T-cell (primary cell): ENCODE measurements around the gene SLC15A5. TPM values are rescaled to one million over a fixed set of nuclear protein-coding genes. Genes with fewer than 3 reads are reported as not detected.

ENCODE experiments used
- ATAC-seq, 4 experiments: fragments of 200-7000 bp in 3 of 4; fragments of 150-1000 bp in 1 of 4; cut with Tn5 transposase; replicated peaks in 1 of 4; 1 replicate in 3 of 4; 2 replicates in 1 of 4; pipeline ENCODE4 v1.10.0; 2021; ENCODE audit warnings: moderate library complexity in 3 of 4, mild to moderate bottlenecking in 2 of 4, moderate number of reproducible peaks in 1 of 4
- CTCF ChIA-PET, 2 donors: fragments of 300-600 bp; sonication (Branson Sonifier 250); formaldehyde crosslinking; loops; one replicate each; lab custom pipeline; 2022; ENCODE audit warnings: antibody characterized with exemption in 2 of 2; lab: Charles Lee
- POLR2A ChIA-PET, 2 donors: fragments of 300-600 bp; sonication (Branson Sonifier 250); formaldehyde crosslinking; loops; one replicate each; lab custom pipeline; 2022; ENCODE audit warnings: antibody characterized with exemption in 2 of 2; lab: Charles Lee
- DNase-seq, 35 experiments: peaks; one replicate each; pipeline versions ENCODE4 v3.0.0 to v3.0.0-alpha.2; 2013 to 2023
- H3K27ac ChIP-seq: one replicate; pipeline ENCODE4 v1.5.1; 2013; ENCODE audit warnings: low read length
- H3K27me3 ChIP-seq, 2 experiments: replicated peaks in 1 of 2; 1 replicate in 1 of 2; 2 replicates in 1 of 2; pipeline versions ENCODE4 v1.6.1 to v1.7.0; 2013; ENCODE audit warnings: low read length in 1 of 2, mixed read lengths in 1 of 2; ENCODE audit not compliant: control insufficient read depth in 2 of 2, insufficient read depth in 2 of 2; ENCODE audit errors: extremely low read depth in 1 of 2
- H3K36me3 ChIP-seq, 2 donors: 1 replicate in 1 of 2; 2 replicates in 1 of 2; pipeline versions ENCODE4 v1.6.1 to v1.7.0; 2013; ENCODE audit warnings: low read length in 1 of 2; ENCODE audit not compliant: control insufficient read depth in 2 of 2, insufficient read depth in 1 of 2; ENCODE audit errors: extremely low read depth in 1 of 2
- H3K4me1 ChIP-seq, 2 experiments: 1 replicate in 1 of 2; 2 replicates in 1 of 2; pipeline versions ENCODE4 v1.6.1 to v1.7.0; 2013; ENCODE audit warnings: low read length in 2 of 2, mixed read lengths in 1 of 2; ENCODE audit not compliant: insufficient read depth in 2 of 2, control insufficient read depth in 1 of 2; ENCODE audit errors: extremely low read depth in 1 of 2
- H3K4me3 ChIP-seq, 2 donors: 1 replicate in 1 of 2; 2 replicates in 1 of 2; pipeline versions ENCODE4 v1.5.1 to v1.7.0; 2013; ENCODE audit warnings: mild to moderate bottlenecking in 2 of 2, low read length in 1 of 2, moderate library complexity in 1 of 2; ENCODE audit not compliant: control insufficient read depth in 1 of 2; ENCODE audit errors: extremely low read depth in 1 of 2
- H3K9me3 ChIP-seq: 2 replicates; pipeline ENCODE4 v1.7.0; 2013
- H3K27ac Mint-ChIP-seq, 2 donors: one replicate each; pipeline ENCODE4 v1.8.0; 2020 to 2021; ENCODE audit warnings: mild to moderate bottlenecking in 2 of 2, mixed read lengths in 2 of 2
- H3K27me3 Mint-ChIP-seq, 2 donors: one replicate each; pipeline ENCODE4 v1.8.0; 2021 to 2022; ENCODE audit warnings: mixed read lengths in 2 of 2
- H3K36me3 Mint-ChIP-seq: one replicate; pipeline ENCODE4 v1.8.0; 2021; ENCODE audit warnings: mixed read lengths
- H3K4me1 Mint-ChIP-seq, 3 donors: one replicate each; pipeline ENCODE4 v1.8.0; 2020 to 2022; ENCODE audit warnings: mixed read lengths in 3 of 3, mild to moderate bottlenecking in 1 of 3
- H3K4me3 Mint-ChIP-seq, 3 donors: one replicate each; pipeline ENCODE4 v1.8.0; 2020 to 2022; ENCODE audit warnings: mild to moderate bottlenecking in 3 of 3, mixed read lengths in 3 of 3, moderate library complexity in 3 of 3
- H3K9me3 Mint-ChIP-seq, 3 donors: one replicate each; pipeline ENCODE4 v1.8.0; 2020 to 2022; ENCODE audit warnings: mixed read lengths in 3 of 3
- WGBS: methylation state at CpG from one replicate; pipeline ENCODE4 v1.1.5; 2013; ENCODE audit warnings: missing lambda C conversion rate; ENCODE audit not compliant: insufficient coverage; 5-methylcytosine and 5-hydroxymethylcytosine counted together
- total RNA-seq, 35 experiments: library from RNA in 6 of 35; stranded (reverse) in 6 of 35; fragments of 120-200 nt in 1 of 35; gene quantifications; one replicate each; pipeline versions ENCODE4 v1.2.1 to v1.2.4 and lab custom pipeline; 2013 to 2026

The SLC15A5 gene
- total RNA-seq, 5 donors from 2014 or later (not counting 1 experiment from before 2014, with no cell fraction given): not detected

- no peak overlapping the region for H3K27ac ChIP-seq
- H3K27me3 ChIP-seq: no peaks in the 10 kb centered on the region
- H3K27ac Mint-ChIP-seq: no peak overlapping the region
- no peaks in the 10 kb centered on the region for H3K36me3 Mint-ChIP-seq
- no peaks in the 10 kb centered on the region for H3K4me1 Mint-ChIP-seq
- H3K4me1 ChIP-seq: no peaks in the 10 kb centered on the region
- no peaks in the 10 kb centered on the region for H3K9me3 ChIP-seq
- H3K9me3 Mint-ChIP-seq: peaks cover 4 to 15% (median 8%) of the 10 kb centered on the region in 3 donors
- no peaks in the 10 kb centered on the region for H3K27me3 Mint-ChIP-seq
- DNase-seq (no peak), ATAC-seq (no peak)
- no peak overlapping the region for H3K4me3 Mint-ChIP-seq
- CTCF ChIA-PET: no interaction called here
- no peak overlapping the region for H3K4me3 ChIP-seq
- POLR2A ChIA-PET: no interaction called here
- no peaks in the 10 kb centered on the region for H3K36me3 ChIP-seq
- WGBS: no CpG with 5 or more reads among the region's 2 CpGs
Measured at GRCh38 chr12:16258963-16259362, 18.5 kb downstream of the SLC15A5 start.

- Mint-ChIP-seq H3K36me3 (no peaks in the 10 kb centered on the region), H3K27ac (no peak overlapping the region), H3K4me3 (no peak overlapping the region), H3K9me3 (peaks cover 0 to 14% (median 12%) of the 10 kb centered on the region in 3 donors), H3K4me1 (no peaks in the 10 kb centered on the region), H3K27me3 (no peaks in the 10 kb centered on the region)
- POLR2A ChIA-PET: no interaction called here
- Histone ChIP-seq H3K4me3 (no peak overlapping the region), H3K27ac (no peak overlapping the region), H3K4me1 (no peaks in the 10 kb centered on the region), H3K9me3 (no peaks in the 10 kb centered on the region), H3K36me3 (no peaks in the 10 kb centered on the region), H3K27me3 (no peaks in the 10 kb centered on the region)
- no CpG with 5 or more reads among the region's 1 CpG for WGBS
- CTCF ChIA-PET: no interaction called here
- DNase-seq: no peak
- no peak for ATAC-seq
Measured at GRCh38 chr12:16246264-16246663, 31.2 kb downstream of the SLC15A5 start.

- no peaks in the 10 kb centered on the region for H3K4me1 ChIP-seq
- no peak overlapping the region for H3K4me3 ChIP-seq
- WGBS: 86% methylated on average over 2 of the region's 3 CpGs
- H3K36me3 Mint-ChIP-seq: no peaks in the 10 kb centered on the region
- no peak overlapping the region for H3K27ac Mint-ChIP-seq
- ChIA-PET POLR2A (no interaction called here), CTCF (no interaction called here)
- no peaks in the 10 kb centered on the region for H3K27me3 ChIP-seq
- peaks cover 0 to 14% (median 8%) of the 10 kb centered on the region in 3 donors for H3K9me3 Mint-ChIP-seq
- no peaks in the 10 kb centered on the region for H3K4me1 Mint-ChIP-seq
- no peaks in the 10 kb centered on the region for H3K36me3 ChIP-seq
- H3K4me3 Mint-ChIP-seq: no peak overlapping the region
- DNase-seq (no peak), ATAC-seq (no peak)
- H3K27me3 Mint-ChIP-seq: no peaks in the 10 kb centered on the region
- H3K9me3 ChIP-seq: no peaks in the 10 kb centered on the region
- H3K27ac ChIP-seq: no peak overlapping the region
Measured at GRCh38 chr12:16245209-16245608, 32.3 kb downstream of the SLC15A5 start.

- ChIA-PET POLR2A (no interaction called here), CTCF (no interaction called here)
- Histone ChIP-seq H3K27me3 (no peaks in the 10 kb centered on the region), H3K36me3 (no peaks in the 10 kb centered on the region), H3K9me3 (no peaks in the 10 kb centered on the region), H3K4me1 (no peaks in the 10 kb centered on the region), H3K27ac (no peak overlapping the region), H3K4me3 (no peak overlapping the region)
- no peak for ATAC-seq
- H3K4me1 Mint-ChIP-seq: no peaks in the 10 kb centered on the region
- H3K4me3 Mint-ChIP-seq: no peak overlapping the region
- WGBS: 83% methylated on average over 1 of the region's 9 CpGs
- no peak for DNase-seq
- H3K9me3 Mint-ChIP-seq: peaks cover 0 to 14% (median 8%) of the 10 kb centered on the region in 3 donors
- H3K27me3 Mint-ChIP-seq: no peaks in the 10 kb centered on the region
- no peaks in the 10 kb centered on the region for H3K36me3 Mint-ChIP-seq
- H3K27ac Mint-ChIP-seq: no peak overlapping the region
Measured at GRCh38 chr12:16243487-16244412, 33.7 kb downstream of the SLC15A5 start.

GRCh38 chr12:16241346-16241745 is 36.1 kb downstream of the SLC15A5 start:
- CTCF ChIA-PET: no interaction called here
- 100% methylated on average over 1 of the region's 4 CpGs for WGBS
- H3K36me3 Mint-ChIP-seq: no peaks in the 10 kb centered on the region
- ATAC-seq (no peak), DNase-seq (no peak)
- POLR2A ChIA-PET: no interaction called here
- Histone ChIP-seq H3K36me3 (no peaks in the 10 kb centered on the region), H3K4me3 (no peak overlapping the region), H3K27ac (no peak overlapping the region), H3K27me3 (no peaks in the 10 kb centered on the region), H3K4me1 (no peaks in the 10 kb centered on the region), H3K9me3 (no peaks in the 10 kb centered on the region)
- H3K4me1 Mint-ChIP-seq: no peaks in the 10 kb centered on the region
- no peak overlapping the region for H3K27ac Mint-ChIP-seq
- H3K9me3 Mint-ChIP-seq: peaks cover 2 to 10% (median 8%) of the 10 kb centered on the region in 3 donors
- H3K4me3 Mint-ChIP-seq: no peak overlapping the region
- H3K27me3 Mint-ChIP-seq: no peaks in the 10 kb centered on the region

- no peak for ATAC-seq
- Histone ChIP-seq H3K36me3 (no peaks in the 10 kb centered on the region), H3K27me3 (no peaks in the 10 kb centered on the region), H3K4me3 (no peak overlapping the region), H3K9me3 (no peaks in the 10 kb centered on the region), H3K27ac (no peak overlapping the region), H3K4me1 (no peaks in the 10 kb centered on the region)
- Mint-ChIP-seq H3K36me3 (no peaks in the 10 kb centered on the region), H3K4me3 (no peak overlapping the region), H3K4me1 (no peaks in the 10 kb centered on the region), H3K9me3 (peaks cover 0 to 3% (median 0%) of the 10 kb centered on the region in 3 donors), H3K27me3 (no peaks in the 10 kb centered on the region), H3K27ac (no peak overlapping the region)
- DNase-seq: no peak
- POLR2A ChIA-PET: no interaction called here
- CTCF ChIA-PET: no interaction called here
- 60% methylated on average over 1 of the region's 2 CpGs for WGBS
Measured at GRCh38 chr12:16238661-16239060, 38.8 kb downstream of the SLC15A5 start.
